ENCODE data around the gene RAB1A.
A peak's percentile ranks its signal among the peaks of the same experiment; 100 is the strongest.

RAB1A gene

GRCh38 chr2:65071499-65072180 lies 58.3 kb downstream of the RAB1A start:
- H3K36me3 ChIP-seq, result peaks cover 59% of the 10 kb centered on the region
- H3K27me3 ChIP-seq (ENCODE audit: insufficient read depth, low read depth, severe bottlenecking), result no peaks in the 10 kb centered on the region
- TF ChIP-seq CTCF (IDR thresholded peaks at IDR 0.05; ENCODE audit: low read depth, low read length), result peak; percentile 59
- no peak overlapping the region for H3K4me3 ChIP-seq (ENCODE audit: low read depth, low read length)
- DNase-seq, result no peak
- H3K9me3 ChIP-seq (ENCODE audit: severe bottlenecking), result no peaks in the 10 kb centered on the region
- H3K27ac ChIP-seq, result no peak overlapping the region

GRCh38 chr2:65070856-65071255 lies 59.0 kb downstream of the RAB1A start:
- TF ChIP-seq CTCF (IDR thresholded peaks at IDR 0.05; ENCODE audit: low read depth, low read length), result no peak
- no peaks in the 10 kb centered on the region for H3K27me3 ChIP-seq (ENCODE audit: insufficient read depth, low read depth, severe bottlenecking)
- no peaks in the 10 kb centered on the region for H3K9me3 ChIP-seq (ENCODE audit: severe bottlenecking)
- H3K27ac ChIP-seq, result no peak overlapping the region
- H3K4me3 ChIP-seq (ENCODE audit: low read depth, low read length), result no peak overlapping the region
- H3K36me3 ChIP-seq, result peaks cover 53% of the 10 kb centered on the region
- no peak for DNase-seq

- peak; percentile 34; the same call in 1 of the 2 replicates for TF ChIP-seq CTCF (IDR thresholded peaks at IDR 0.05; ENCODE audit: low read depth, low read length)
- Histone ChIP-seq H3K27ac (no peak overlapping the region), H3K4me3 (ENCODE audit: low read depth, low read length) (no peak overlapping the region), H3K36me3 (peaks cover 53% of the 10 kb centered on the region), H3K9me3 (ENCODE audit: severe bottlenecking) (no peaks in the 10 kb centered on the region), H3K27me3 (ENCODE audit: insufficient read depth, low read depth, severe bottlenecking) (no peaks in the 10 kb centered on the region)
- DNase-seq, result no peak
Observed at GRCh38 chr2:65070172-65070830, 59.6 kb downstream of the RAB1A start.

- TF ChIP-seq CTCF (IDR thresholded peaks at IDR 0.05; ENCODE audit: low read depth, low read length), result no peak
- Histone ChIP-seq H3K27ac (no peak overlapping the region), H3K9me3 (ENCODE audit: severe bottlenecking) (no peaks in the 10 kb centered on the region), H3K27me3 (ENCODE audit: insufficient read depth, low read depth, severe bottlenecking) (no peaks in the 10 kb centered on the region), H3K36me3 (peaks cover 48% of the 10 kb centered on the region), H3K4me3 (ENCODE audit: low read depth, low read length) (no peak overlapping the region)
- DNase-seq, result no peak
Observed at GRCh38 chr2:65069439-65069824, 60.5 kb downstream of the RAB1A start.

- no peaks in the 10 kb centered on the region for H3K27me3 ChIP-seq (ENCODE audit: insufficient read depth, low read depth, severe bottlenecking)
- TF ChIP-seq CTCF (IDR thresholded peaks at IDR 0.05; ENCODE audit: low read depth, low read length), result no peak
- no peak overlapping the region for H3K27ac ChIP-seq
- H3K36me3 ChIP-seq, result peaks cover 39% of the 10 kb centered on the region
- H3K4me3 ChIP-seq (ENCODE audit: low read depth, low read length), result no peak overlapping the region
- no peaks in the 10 kb centered on the region for H3K9me3 ChIP-seq (ENCODE audit: severe bottlenecking)
- no peak for DNase-seq
Observed at GRCh38 chr2:65067806-65068553, 61.9 kb downstream of the RAB1A start.

Measured in WERI-Rb-1 (cell line).